Tibial nerve (tissue), 4 donors: ENCODE data around the gene STX8. TPM values are rescaled to one million over a fixed set of nuclear protein-coding genes. Genes with fewer than 3 reads are reported as not detected.

Source experiments
- DNase-seq, 2 donors: peaks; one replicate each; pipeline ENCODE4 v3.0.0-alpha.2; 2019; ENCODE audit warnings: low spot score in 2 of 2
- H3K27ac ChIP-seq, 4 donors: fragments of 200-600 bp; sonication (generic) in 3 of 4; one replicate each; pipeline ENCODE4 v1.5.1; 2017 to 2019; ENCODE audit warnings: mild to moderate bottlenecking in 1 of 4
- H3K27me3 ChIP-seq, 2 donors: fragments of 200-600 bp; sonication (generic) in 1 of 2; one replicate each; pipeline versions ENCODE4 v1.5.1 to v1.6.0; 2017 to 2019
- H3K36me3 ChIP-seq, 3 donors: fragments of 200-600 bp; sonication (generic); one replicate each; pipeline ENCODE4 v1.5.1; 2018 to 2019
- H3K4me1 ChIP-seq, 4 donors: fragments of 200-600 bp; sonication (generic) in 3 of 4; one replicate each; pipeline ENCODE4 v1.5.1; 2017 to 2019
- H3K4me3 ChIP-seq, 4 donors: fragments of 200-600 bp; sonication (generic) in 3 of 4; one replicate each; pipeline ENCODE4 v1.5.1; 2017 to 2019; ENCODE audit warnings: mild to moderate bottlenecking in 1 of 4, moderate library complexity in 1 of 4
- H3K9me3 ChIP-seq, 4 donors: fragments of 200-600 bp; sonication (generic) in 3 of 4; one replicate each; pipeline ENCODE4 v1.5.1; 2017 to 2019
- EP300 ChIP-seq, 2 donors: sonication (generic); formaldehyde crosslinking; IDR thresholded peaks; one replicate each; pipeline ENCODE4 v1.6.1; 2017; ENCODE audit warnings: antibody characterized with exemption in 2 of 2, mild to moderate bottlenecking in 1 of 2
- POLR2A ChIP-seq, 2 donors: fragments of 450-650 bp; IDR thresholded peaks; one replicate each; pipeline ENCODE4 v1.6.1; 2017; ENCODE audit warnings: antibody characterized with exemption in 2 of 2, mild to moderate bottlenecking in 2 of 2, moderate library complexity in 2 of 2
- WGBS, 2 donors: methylation state at CpG; one replicate each; pipeline ENCODE4 v1.1.5; 2018; 5-methylcytosine and 5-hydroxymethylcytosine counted together
- total RNA-seq, 4 donors: library from RNA; depleted of rRNA; stranded (reverse); fragments of >200 nt; gene quantifications; one replicate each; pipeline ENCODE4 v1.1.0, GENCODE V29; 2016
- TF ChIP-seq, protein P1 (sequence below), 5 experiments: fragments of 200-600 bp in 3 of 5; fragments of 450-650 bp in 2 of 5; sonication (generic) in 3 of 5; IDR thresholded peaks; one replicate each; pipeline ENCODE4 v1.5.1; 2016 to 2019; ENCODE audit warnings: antibody characterized with exemption in 5 of 5, mild to moderate bottlenecking in 3 of 5, moderate library complexity in 2 of 5

The STX8 gene
- total RNA-seq, 4 donors from 2014 or later, result 57.7 to 97.2 (median 69.1) TPM

DNA sequence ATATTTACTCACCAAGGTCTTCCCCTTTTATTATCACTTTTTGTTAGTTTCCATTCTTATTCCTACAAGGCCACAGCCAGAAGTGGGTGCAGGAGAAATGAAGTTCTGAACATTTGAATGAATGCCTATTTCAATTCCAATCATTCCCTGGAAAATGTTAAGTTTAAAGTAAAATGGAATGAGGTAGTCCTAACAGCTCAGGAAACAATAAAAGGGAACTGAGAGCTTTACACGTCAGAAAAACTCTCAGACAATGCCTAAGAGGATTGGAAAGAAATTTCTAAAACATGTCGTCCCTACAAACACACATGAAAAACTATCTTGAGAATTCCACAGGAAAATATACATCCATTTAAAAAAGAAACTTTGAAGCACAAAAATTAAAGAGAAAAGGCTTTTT is 238.8 kb downstream of the STX8 start:
- TF ChIP-seq, protein P1, sequence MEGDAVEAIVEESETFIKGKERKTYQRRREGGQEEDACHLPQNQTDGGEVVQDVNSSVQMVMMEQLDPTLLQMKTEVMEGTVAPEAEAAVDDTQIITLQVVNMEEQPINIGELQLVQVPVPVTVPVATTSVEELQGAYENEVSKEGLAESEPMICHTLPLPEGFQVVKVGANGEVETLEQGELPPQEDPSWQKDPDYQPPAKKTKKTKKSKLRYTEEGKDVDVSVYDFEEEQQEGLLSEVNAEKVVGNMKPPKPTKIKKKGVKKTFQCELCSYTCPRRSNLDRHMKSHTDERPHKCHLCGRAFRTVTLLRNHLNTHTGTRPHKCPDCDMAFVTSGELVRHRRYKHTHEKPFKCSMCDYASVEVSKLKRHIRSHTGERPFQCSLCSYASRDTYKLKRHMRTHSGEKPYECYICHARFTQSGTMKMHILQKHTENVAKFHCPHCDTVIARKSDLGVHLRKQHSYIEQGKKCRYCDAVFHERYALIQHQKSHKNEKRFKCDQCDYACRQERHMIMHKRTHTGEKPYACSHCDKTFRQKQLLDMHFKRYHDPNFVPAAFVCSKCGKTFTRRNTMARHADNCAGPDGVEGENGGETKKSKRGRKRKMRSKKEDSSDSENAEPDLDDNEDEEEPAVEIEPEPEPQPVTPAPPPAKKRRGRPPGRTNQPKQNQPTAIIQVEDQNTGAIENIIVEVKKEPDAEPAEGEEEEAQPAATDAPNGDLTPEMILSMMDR (IDR thresholded peaks at IDR 0.05), result no peak
- TF ChIP-seq EP300 (IDR thresholded peaks at IDR 0.05) (no peak), POLR2A (IDR thresholded peaks at IDR 0.05) (no peak)
- Histone ChIP-seq H3K27ac (no peak overlapping the region), H3K4me3 (no peak overlapping the region), H3K36me3 (no peaks in the 10 kb centered on the region), H3K27me3 (no peaks in the 10 kb centered on the region), H3K9me3 (peaks cover 0 to 10% (median 3%) of the 10 kb centered on the region in 4 donors), H3K4me1 (no peaks in the 10 kb centered on the region)
- DNase-seq, result no peak
- 68 to 76% methylated on average over 2 of the region's 2 CpGs for WGBS, 2 donors

DNA sequence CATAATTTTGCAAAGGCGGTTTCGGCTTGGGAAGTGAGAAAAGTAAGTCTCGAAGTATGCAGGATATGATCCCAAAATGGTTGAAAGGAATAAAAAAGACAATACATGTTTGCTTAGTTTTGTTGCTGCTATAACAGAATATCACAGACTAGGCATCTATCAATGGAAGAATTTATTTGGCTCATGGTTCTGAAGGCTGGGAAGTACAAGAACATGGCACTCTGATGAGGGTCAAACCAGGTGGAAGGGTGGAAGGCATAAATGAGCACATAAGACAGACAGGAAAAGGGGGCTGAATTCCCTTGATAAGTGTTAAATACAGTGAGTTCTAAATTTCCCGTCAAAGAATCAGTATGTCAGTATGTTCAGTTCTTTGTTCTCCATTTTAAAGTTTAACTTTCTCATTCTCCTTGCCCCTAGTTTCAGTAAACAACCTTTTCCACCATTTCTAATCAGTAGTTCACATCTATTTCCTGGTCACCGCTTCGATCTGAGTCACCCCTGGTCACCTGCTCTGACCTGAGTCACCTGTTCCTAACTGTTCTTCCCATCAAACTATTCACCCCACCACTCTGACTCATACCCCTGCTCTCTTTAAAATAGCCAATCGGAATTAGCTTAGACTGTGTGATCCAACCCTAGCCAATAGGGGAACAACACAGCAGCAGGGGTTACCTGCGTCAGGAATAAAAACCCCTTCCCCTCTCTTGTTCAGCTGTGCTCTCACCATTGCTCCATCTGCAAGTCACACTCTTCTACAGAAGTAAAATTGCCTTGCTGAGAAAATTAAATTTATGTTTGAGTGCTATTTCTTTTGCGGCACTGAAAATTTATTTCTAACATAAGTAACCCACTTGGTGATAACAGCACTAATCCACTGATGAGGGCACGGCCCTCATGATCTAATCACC is 240.8 kb downstream of the STX8 start:
- H3K4me3 ChIP-seq, result no peak overlapping the region
- peaks cover 0 to 10% (median 3%) of the 10 kb centered on the region in 4 donors for H3K9me3 ChIP-seq
- H3K27ac ChIP-seq, result no peak overlapping the region
- no peaks in the 10 kb centered on the region for H3K27me3 ChIP-seq
- 93 to 98% methylated on average over 10 of the region's 10 CpGs for WGBS, 2 donors
- H3K36me3 ChIP-seq, result no peaks in the 10 kb centered on the region
- TF ChIP-seq EP300 (IDR thresholded peaks at IDR 0.05), result no peak
- TF ChIP-seq POLR2A (IDR thresholded peaks at IDR 0.05), result no peak
- TF ChIP-seq, protein P1 (IDR thresholded peaks at IDR 0.05), result no peak
- no peaks in the 10 kb centered on the region for H3K4me1 ChIP-seq
- no peak for DNase-seq

DNA sequence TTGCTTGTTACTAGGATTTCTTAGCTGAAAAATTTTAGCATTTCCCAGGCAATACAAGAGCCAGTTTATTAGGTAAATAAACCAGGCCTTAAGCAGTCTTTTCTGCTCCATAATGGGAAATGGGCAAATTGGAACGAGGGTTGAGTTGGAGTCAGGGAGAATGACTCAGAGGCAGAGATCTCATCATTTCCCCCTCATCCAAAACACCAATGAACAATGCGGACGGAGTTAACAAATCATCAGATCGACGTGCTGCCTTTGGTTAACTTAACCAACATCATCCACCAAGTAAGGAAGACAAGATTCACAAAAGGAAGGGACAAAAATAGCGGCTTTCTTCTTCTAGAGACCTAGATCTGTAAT is 243.5 kb downstream of the STX8 start:
- WGBS, 2 donors, result 66 to 73% methylated on average over 6 of the region's 6 CpGs
- H3K27ac ChIP-seq, result peak overlapping the region in 1 of 4 donors; percentile 11
- TF ChIP-seq, protein P1 (IDR thresholded peaks at IDR 0.05), result no peak
- TF ChIP-seq POLR2A (IDR thresholded peaks at IDR 0.05) (no peak), EP300 (IDR thresholded peaks at IDR 0.05) (no peak)
- no peak overlapping the region for H3K4me3 ChIP-seq
- H3K4me1 ChIP-seq, result no peaks in the 10 kb centered on the region
- no peak for DNase-seq
- no peaks in the 10 kb centered on the region for H3K27me3 ChIP-seq
- no peaks in the 10 kb centered on the region for H3K36me3 ChIP-seq
- peaks cover 0 to 10% (median 3%) of the 10 kb centered on the region in 4 donors for H3K9me3 ChIP-seq

DNA sequence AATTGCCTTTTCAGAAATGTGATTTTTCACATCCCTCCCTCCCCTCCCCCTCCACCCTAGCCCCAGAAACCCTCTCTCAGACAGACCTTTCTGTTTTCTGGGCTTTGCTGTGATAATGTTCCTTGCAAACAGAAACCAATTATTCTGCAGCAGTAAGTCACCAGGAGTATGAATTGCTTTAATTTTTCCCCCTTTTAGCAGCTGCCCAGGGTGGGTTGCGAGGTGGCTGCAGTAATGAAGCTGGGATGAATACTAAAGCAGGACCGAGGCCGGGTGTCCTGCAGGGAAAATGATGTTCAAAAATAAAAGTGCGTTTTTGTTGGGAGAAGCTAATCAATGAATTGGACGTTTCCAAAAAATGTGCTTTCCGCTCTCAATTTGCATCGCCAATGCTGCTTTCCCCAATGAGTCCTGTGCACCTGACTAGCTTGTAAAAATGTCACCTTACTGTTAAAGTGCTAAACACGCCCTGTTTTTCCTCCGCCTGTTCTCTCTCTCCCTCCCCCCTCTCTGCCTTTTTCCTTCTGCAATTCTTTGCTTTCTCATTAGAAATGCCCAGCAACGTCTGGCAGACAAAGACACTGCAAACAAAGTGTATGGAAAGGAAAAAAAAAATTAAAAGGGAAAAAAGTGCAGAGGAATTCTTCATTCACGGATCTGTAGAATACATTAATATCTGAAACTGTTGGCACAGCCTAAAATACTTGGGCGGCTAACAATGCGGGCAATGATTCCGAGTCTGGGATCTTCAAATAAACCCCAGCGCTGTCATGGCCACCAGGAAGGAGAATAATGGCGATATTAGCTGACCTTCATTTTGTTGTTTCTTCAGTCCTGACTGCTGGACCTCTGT is 244.1 kb downstream of the STX8 start:
- Histone ChIP-seq H3K9me3 (peaks cover 0 to 10% (median 3%) of the 10 kb centered on the region in 4 donors), H3K36me3 (no peaks in the 10 kb centered on the region), H3K27me3 (no peaks in the 10 kb centered on the region), H3K4me1 (no peaks in the 10 kb centered on the region), H3K27ac (no peak overlapping the region), H3K4me3 (no peak overlapping the region)
- TF ChIP-seq EP300 (IDR thresholded peaks at IDR 0.05) (no peak), POLR2A (IDR thresholded peaks at IDR 0.05) (no peak)
- TF ChIP-seq, protein P1 (IDR thresholded peaks at IDR 0.05), result no peak
- no peak for DNase-seq
- 52 to 57% methylated on average over 16 of the region's 16 CpGs for WGBS, 2 donors
